GM21528 (cell line): ENCODE results near the gene BIRC7.

Experiments
- ATAC-seq: cut with Tn5 transposase; IDR thresholded peaks from one replicate; pipeline ENCODE4 v1.9.1; 2021; ENCODE audit warnings: mild to moderate bottlenecking, moderate library complexity; ENCODE audit not compliant: unreplicated experiment, low FRiP score

Gene BIRC7

GRCh38 chr20:63235399-63235983, at the start of gene BIRC7:
BIRC7 (plus strand) TSS chr20:63235905; CDS start chr20:63236097, 192 bp downstream.
- ATAC-seq: no peak

GRCh38 chr20:63186084-63186483, 49.6 kb upstream of the BIRC7 start:
- ATAC-seq: no peak

- no peak for ATAC-seq
These were observed 49.0 kb upstream of the BIRC7 start for GRCh38 chr20:63186528-63187316.

DNA sequence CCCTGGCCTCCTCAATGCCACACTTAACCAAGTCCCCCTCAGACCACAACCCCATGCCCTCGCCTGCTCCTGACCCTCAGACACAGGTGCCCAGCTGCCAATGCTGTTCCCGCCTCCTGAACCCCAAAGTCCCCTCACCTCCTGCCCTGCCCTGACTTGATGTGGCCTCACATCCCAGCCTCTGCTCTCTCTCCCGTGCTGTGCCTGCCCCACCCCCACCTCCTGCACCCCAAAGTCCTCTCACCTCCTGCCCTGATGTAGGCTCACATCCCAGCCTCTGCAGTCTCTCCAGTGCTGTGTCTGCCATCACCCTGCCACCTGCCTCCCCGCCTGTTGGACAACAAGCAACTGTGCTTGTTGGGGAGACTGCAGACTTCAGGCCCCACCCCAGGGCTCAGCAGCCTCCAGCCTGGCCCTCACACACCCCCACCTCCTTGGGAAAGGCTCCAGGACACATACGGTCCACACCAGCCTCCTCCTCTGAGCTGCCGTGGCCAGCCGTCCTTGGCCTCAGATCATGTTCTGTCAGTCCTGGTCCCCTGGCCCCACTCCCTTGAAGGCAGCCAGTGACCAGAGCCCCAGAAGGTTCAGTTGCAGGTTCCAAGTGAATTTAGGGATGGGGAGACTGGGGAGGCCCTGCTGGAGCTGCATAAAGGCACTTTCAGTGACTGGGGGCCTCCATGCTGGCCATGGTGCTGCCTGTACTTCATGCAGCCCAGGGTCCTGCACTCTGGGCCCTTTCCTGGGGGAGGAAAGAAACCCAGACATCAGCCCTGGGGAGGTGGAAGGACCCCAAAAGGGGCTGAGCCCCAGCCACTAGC, 48.2 kb upstream of the BIRC7 start:
- no peak for ATAC-seq

DNA sequence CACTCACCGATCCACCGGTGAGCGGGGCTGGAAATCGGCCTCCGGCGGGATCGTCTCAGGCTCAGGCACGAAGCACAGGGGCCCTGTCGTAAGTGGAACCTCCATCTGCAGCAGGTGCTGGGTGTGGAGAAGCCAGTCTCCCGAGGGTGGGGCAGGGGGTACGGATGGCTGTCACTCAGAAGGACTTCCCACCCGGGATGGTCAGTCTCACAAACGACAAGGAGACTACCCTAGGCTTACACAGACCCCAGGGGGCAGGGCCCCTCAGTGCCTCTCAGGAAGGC, 47.6 kb upstream of the BIRC7 start:
- no peak for ATAC-seq

GRCh38 chr20:63188641-63189321, 46.9 kb upstream of the BIRC7 start:
- ATAC-seq: no peak

DNA sequence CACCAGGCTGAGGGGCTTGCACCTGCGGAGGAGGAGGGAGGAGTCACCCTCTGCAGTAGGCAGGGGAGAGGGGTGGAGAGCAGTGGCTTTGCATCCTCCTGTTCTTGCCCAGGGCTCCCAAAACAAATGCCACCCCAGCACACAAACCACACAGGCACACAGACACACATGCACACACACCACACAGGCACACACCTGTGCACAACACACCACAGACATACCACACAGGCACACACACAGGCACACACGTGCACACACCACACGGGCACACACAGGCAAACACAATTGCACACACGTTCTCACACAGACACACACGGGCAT, 46.4 kb upstream of the BIRC7 start:
- ATAC-seq: no peak

- no peak for ATAC-seq
These were observed 45.7 kb upstream of the BIRC7 start for GRCh38 chr20:63189846-63190559.

DNA sequence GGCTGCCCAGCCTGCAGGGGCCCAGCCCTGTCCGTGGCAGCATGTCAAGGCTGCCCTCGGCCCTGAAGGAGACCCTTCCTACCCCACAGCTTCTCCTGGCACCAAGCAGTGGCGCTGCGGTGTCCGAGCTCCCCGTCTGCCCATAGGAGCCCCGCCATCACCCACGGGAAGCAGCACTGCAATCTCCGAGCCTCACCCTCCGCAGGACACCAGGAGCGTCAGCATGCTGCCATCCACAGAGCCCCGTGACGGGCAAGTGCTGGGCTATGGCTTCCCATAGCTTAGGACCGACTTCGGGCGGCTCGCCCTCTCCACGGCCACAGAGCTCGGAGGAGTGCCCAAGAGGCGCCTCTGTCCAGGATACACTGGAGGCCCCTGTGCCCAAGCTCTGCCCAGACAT, 44.9 kb upstream of the BIRC7 start:
- no peak for ATAC-seq

GRCh38 chr20:63191400-63191799, 44.3 kb upstream of the BIRC7 start:
- ATAC-seq: no peak

DNA sequence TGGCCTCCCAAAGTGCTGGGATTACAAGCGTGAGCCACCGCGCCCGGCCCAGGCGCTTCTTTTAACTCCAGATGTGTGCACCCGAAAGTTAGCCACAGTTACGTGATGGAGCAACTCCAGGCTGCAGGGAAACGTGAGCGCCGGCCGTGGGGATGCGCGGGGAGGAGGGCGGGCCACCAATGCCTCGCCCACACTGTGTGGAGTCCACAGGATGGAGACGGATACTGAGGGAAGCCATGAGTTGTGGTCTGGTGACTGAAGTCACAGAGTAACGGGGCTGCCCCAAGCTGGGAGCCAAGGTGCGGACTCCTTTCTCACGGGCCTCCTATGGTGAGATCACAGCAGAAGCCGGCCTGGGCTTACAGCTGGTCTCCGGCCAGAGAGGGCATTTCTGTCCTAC, 43.0 kb upstream of the BIRC7 start:
- no peak for ATAC-seq

DNA sequence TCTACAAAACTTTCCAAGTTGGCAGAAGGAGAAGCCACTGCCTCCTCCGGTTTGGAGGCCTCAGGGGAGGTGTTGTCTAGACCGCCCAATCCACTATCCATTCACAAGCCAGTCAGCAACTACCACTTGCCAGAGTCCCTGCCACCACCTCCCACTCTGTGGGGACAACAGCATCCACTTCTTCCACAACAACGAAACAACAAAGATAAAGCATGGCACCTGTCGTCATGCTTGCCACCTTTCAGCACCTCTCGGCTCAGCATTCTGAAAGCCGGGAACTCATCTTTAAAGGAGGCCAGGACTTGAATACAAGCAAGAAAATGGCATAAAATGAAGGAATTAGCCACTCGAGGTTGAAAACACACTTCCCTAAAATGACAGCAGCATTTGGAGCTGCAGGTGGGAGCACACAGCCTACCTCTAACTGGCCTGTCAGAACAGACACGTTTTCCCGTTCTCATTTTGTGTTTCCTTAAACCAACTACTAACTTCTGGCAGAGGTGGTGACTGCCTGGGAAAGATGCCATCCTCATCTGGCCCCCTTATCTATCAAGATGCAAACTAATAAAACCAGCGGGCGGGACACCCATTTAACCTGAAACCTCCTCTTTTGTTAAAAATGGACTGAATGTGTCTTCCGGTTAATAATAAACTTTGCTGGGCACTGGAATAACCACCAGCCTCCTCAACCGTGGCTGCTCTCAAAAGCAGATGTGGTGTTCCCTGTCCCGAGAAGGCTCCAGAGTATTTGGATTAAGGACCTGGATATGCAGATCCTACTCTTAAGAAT, 41.5 kb upstream of the BIRC7 start:
- ATAC-seq: no peak

GRCh38 chr20:63194797-63195173, 40.9 kb upstream of the BIRC7 start:
- no peak for ATAC-seq

- no peak for ATAC-seq
These were observed 38.8 kb upstream of the BIRC7 start for GRCh38 chr20:63196768-63197470.

GRCh38 chr20:63198606-63199005, 37.1 kb upstream of the BIRC7 start:
- no peak for ATAC-seq

DNA sequence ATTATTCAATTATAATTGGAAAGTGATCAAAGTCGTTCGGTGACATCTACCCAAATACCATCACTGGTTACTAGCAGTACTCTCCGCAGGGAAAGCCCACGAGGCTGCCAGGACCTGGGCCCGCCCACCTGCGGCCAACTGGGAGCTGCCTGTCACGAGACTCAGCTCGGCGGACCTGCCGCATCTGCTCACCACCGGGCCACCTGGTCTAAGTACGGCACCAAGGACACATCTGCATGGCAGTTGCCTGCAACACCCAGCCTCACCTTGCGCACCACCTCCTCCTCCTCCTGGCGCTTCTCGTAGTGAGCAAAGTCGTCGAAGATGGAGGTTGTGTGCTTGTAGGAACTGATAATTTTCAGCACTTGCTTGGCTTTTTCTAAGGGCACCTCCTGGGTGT, 33.7 kb upstream of the BIRC7 start:
- no peak for ATAC-seq

DNA sequence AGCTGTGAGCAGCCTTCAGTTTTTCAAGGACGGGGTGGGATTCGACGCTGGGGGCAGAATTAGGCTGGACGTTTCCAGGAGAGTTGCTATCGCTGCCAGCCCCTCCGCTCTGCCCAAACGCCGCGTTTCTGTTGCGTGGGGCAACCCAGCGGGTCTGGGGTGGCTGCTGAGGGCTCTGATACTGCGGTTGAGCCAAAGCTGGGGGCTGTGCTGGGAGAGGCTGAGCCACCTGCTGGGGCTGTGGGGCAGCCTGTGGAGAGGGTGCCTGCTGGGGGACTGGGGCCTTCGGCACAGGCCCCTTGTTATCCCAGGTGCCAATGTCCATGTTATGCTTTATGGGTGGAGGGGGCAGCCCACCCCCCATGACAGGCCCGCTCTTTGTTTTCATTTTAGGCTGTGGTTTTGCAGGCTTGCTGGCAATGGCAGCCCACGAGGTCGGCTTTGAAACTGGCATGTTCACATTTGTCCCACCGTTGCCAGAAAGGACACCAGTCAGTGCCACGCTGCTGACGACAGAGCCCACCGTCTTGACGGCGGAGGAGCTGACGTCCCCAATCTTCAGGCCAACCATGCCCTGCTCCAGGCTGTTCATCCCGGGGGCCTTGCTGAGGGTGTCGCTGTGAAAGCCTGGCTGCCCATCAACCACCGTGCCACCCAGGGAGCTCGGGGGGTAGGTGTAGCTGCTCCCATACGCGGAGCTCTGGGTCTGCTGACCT, 32.7 kb upstream of the BIRC7 start:
- no peak for ATAC-seq

DNA sequence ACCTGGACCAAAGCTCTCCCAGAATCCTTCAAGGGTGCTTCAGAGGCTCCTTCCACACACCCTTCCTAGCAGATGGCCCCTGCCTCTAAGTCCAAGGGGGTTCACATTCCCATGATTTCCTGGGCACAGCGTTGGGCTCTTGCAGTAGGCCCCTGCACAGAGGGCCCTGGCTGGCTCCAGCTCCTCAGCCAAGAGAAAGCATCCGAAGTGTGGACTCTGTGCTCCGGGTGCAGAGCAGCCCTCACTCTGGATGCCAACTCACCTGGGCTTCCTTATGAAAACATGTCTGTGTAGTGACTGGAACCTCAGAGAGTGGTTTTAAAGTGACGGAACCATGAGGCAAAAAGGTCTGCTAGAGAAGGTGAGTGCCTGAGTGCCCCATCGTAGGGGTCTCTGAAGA, 31.3 kb upstream of the BIRC7 start:
- ATAC-seq: no peak

- ATAC-seq: no peak
These were observed 29.8 kb upstream of the BIRC7 start for GRCh38 chr20:63205896-63206295.
